Kidney (tissue), 14 donors: Measurements from ENCODE around the gene METRNL. TPM values are rescaled to one million over a fixed set of nuclear protein-coding genes. Genes with fewer than 3 reads are reported as not detected.

Source experiments
- DNase-seq, 5 donors: peaks; one replicate each; pipeline ENCODE4 v3.0.0-alpha.2; 2013 to 2020
- FAIRE-seq: peaks from 2 replicates; lab custom pipeline; 2012; peaks lifted over from hg19 to GRCh38; lab: Jason Lieb, UNC
- H3K27ac ChIP-seq, 2 donors: one replicate each; pipeline ENCODE4 v1.7.0; 2013; ENCODE audit warnings: low read depth in 2 of 2, low read length in 2 of 2, inconsistent platforms in 1 of 2
- H3K27me3 ChIP-seq: one replicate; pipeline ENCODE4 v1.7.1; 2013; ENCODE audit warnings: low read length, inconsistent platforms; ENCODE audit not compliant: control insufficient read depth, insufficient read depth
- H3K36me3 ChIP-seq, 3 donors: one replicate each; pipeline versions ENCODE4 v1.7.0 to v1.7.1; 2013; ENCODE audit warnings: low read length in 3 of 3, control low read depth in 1 of 3, inconsistent platforms in 1 of 3; ENCODE audit not compliant: insufficient read depth in 3 of 3, control insufficient read depth in 2 of 3
- H3K4me1 ChIP-seq, 3 donors: one replicate each; pipeline versions ENCODE4 v1.7.0 to v1.7.1; 2013; ENCODE audit warnings: low read length in 3 of 3, inconsistent platforms in 1 of 3, low read depth in 1 of 3; ENCODE audit not compliant: control insufficient read depth in 2 of 3, insufficient read depth in 2 of 3
- H3K4me3 ChIP-seq, 3 donors: one replicate each; pipeline versions ENCODE4 v1.7.0 to v1.8.1; 2013; ENCODE audit warnings: low read length in 3 of 3, control low read depth in 1 of 3, inconsistent platforms in 1 of 3
- H3K9ac ChIP-seq, 3 donors: one replicate each; pipeline versions ENCODE4 v1.7.0 to v1.7.1; 2013; ENCODE audit warnings: low read length in 3 of 3, control low read depth in 1 of 3, inconsistent platforms in 1 of 3
- H3K9me3 ChIP-seq, 3 donors: one replicate each; pipeline versions ENCODE4 v1.7.0 to v1.7.1; 2013; ENCODE audit warnings: low read length in 3 of 3, control low read depth in 1 of 3, inconsistent platforms in 1 of 3; ENCODE audit not compliant: control insufficient read depth in 2 of 3, insufficient read depth in 1 of 3
- CTCF ChIP-seq: IDR thresholded peaks from 3 replicates; pipeline ENCODE4 v1.5.1; 2012; ENCODE audit warnings: mild to moderate bottlenecking, moderate library complexity, borderline replicate concordance; ENCODE audit not compliant: insufficient read depth; ENCODE audit errors: extremely low read depth
- intact Hi-C: fragments of 100-400 bp; cut with DNase I; formaldehyde crosslinking; loops from one replicate; pipeline ENCODE4 v1.11.1; 2022
- polyA plus RNA-seq: library from polyadenylated mRNA; stranded (reverse); fragments of 350-450 nt; fragmentation: Illumina TruSeq; extraction: RNeasy Lipid Tissue Mini Kit (QIAGEN cat#74804); gene quantifications from one replicate; pipeline ENCODE4 v1.2.3, GENCODE V29; 2014; ENCODE audit warnings: low read depth, low replicate concordance; ENCODE audit not compliant: insufficient read depth
- total RNA-seq: library from RNA; stranded (reverse); fragmentation: NEBNext Ultra II Directional; extraction: Animal tissue kit (Norgen Biotek cat#: 25700); gene quantifications from one replicate; pipeline ENCODE4 v1.2.1, GENCODE V29; 2021
- donor health status: control.
- donor health status: control.
- donor health status: control.
- donor health status: control.
- donor health status: control.
- donor health status: DM: yes; HTN: yes; CAD: no.
- donor health status: Normal renal cell carcinoma (clear cell type).

The METRNL gene
- total and polyA plus RNA-seq, 2 donors from 2014 or later, result 61.5 to 107 TPM

DNA sequence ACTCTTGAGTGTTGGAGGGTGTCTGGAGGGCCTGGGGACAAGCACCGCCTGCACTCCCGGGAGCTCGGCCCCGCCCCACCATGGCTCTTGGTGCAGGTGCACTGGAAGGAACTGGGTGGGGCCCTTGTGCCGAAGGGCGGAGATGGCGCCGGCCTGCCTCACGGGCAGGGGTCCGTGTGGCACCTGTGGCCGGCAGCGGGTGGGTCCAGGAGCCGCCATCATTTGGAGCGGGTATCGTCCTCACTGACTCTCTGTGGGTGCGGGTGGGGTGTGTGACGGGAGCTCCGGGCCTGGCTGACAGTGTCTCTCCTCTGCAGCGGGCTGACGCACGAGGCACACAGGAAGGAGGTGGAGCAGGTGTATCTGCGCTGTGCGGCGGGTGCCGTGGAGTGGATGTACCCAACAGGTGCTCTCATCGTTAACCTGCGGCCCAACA lies 5.2 kb downstream of the METRNL start:
- Histone ChIP-seq H3K27me3 (no peaks in the 10 kb centered on the region), H3K9me3 (no peaks in the 10 kb centered on the region), H3K27ac (peak overlapping the region; percentile 89), H3K4me1 (peaks cover 13 to 60% (median 15%) of the 10 kb centered on the region in 3 donors), H3K36me3 (peaks cover 0 to 7% (median 0%) of the 10 kb centered on the region in 3 donors), H3K4me3 (no peak overlapping the region), H3K9ac (peak overlapping the region in 1 of 3 donors; percentile 15)
- no peak for TF ChIP-seq CTCF
- intact Hi-C loops, result no loop called here
- DNase-seq (no peak), FAIRE-seq (no peak)

GRCh38 chr17:83085103-83085502 lies 5.7 kb downstream of the METRNL start:
- no peak overlapping the region for H3K9ac ChIP-seq
- FAIRE-seq, result no peak
- no peak overlapping the region for H3K27ac ChIP-seq
- H3K9me3 ChIP-seq, result no peaks in the 10 kb centered on the region
- no peak for DNase-seq
- no peak overlapping the region for H3K4me3 ChIP-seq
- H3K27me3 ChIP-seq, result no peaks in the 10 kb centered on the region
- no peak for TF ChIP-seq CTCF
- peaks cover 0 to 7% (median 0%) of the 10 kb centered on the region in 3 donors for H3K36me3 ChIP-seq
- peaks cover 13 to 63% (median 15%) of the 10 kb centered on the region in 3 donors for H3K4me1 ChIP-seq
- intact Hi-C loops, result no loop called here

DNA sequence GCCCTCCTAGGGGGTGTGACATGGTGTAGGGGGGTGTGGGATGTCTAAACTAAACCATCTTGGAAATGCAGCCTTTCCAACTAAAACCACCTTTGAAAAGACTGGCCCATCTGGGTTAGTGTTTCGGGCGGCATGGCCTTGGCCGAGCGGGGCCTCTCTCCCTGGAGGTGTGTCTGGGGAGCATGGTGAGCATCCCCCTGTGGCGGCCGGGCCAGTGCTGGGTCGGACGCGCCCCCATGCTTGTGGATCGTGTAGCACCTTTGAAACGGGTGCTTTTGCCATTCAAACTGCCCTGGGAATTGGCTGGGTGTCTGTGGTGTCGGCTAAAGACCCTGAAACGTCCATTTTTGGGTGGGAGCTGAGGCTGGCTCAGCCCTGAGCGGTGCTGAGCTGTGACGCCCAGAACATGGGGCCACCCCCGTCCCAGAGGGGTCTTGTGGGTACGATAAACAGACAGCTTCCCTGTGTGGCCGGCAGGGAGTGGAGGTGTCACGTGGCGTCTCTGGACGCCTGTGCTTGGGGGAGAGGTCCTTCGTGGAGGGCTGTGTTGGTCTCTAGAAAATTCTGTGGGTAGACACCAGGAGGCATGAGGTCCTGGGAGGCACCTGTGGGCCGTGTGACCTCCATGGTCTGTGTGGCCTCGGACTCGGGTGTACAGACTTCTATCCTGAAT lies 6.3 kb downstream of the METRNL start:
- Histone ChIP-seq H3K4me1 (peaks cover 13 to 66% (median 15%) of the 10 kb centered on the region in 3 donors), H3K9me3 (no peaks in the 10 kb centered on the region), H3K9ac (peak overlapping the region in 1 of 3 donors; percentile 15), H3K27me3 (no peaks in the 10 kb centered on the region), H3K36me3 (peaks cover 0 to 7% (median 0%) of the 10 kb centered on the region in 3 donors), H3K4me3 (peak overlapping the region in 1 of 3 donors; percentile 1), H3K27ac (peak overlapping the region; percentile 60 to 76)
- intact Hi-C loops, result no loop called here
- TF ChIP-seq CTCF, result no peak
- FAIRE-seq, result no peak
- DNase-seq, result no peak
